Pancreas (tissue), 10 donors: Measurements from ENCODE around the gene TSPEAR. TPM values are rescaled to one million over a fixed set of nuclear protein-coding genes. Genes with fewer than 3 reads are reported as not detected.
A peak's percentile ranks its signal among the peaks of the same experiment; 100 is the strongest.
"Not testable (repeated sequence)": the region's sequence is repeated elsewhere in the genome, so short reads cannot be mapped to it uniquely, and the experiment has no call there.

Source experiments
- ATAC-seq, 4 donors: fragments of 200-7000 bp; cut with Tn5 transposase; one replicate each; pipeline versions ENCODE4 v1.8.0 to v1.9.1; 2020; ENCODE audit warnings: mild to moderate bottlenecking in 4 of 4, moderate library complexity in 4 of 4
- DNase-seq, 6 donors: peaks; one replicate each; pipeline ENCODE4 v3.0.0-alpha.2; 2020
- FAIRE-seq: peaks from 2 replicates; lab custom pipeline; 2012; peaks lifted over from hg19 to GRCh38; lab: Jason Lieb, UNC
- H3K27ac ChIP-seq, 4 donors: fragments of 200-600 bp; sonication (generic); 1 replicate in 3 of 4; 2 replicates in 1 of 4; pipeline versions ENCODE4 v1.5.0 to v1.8.0; 2020
- H3K27me3 ChIP-seq, 4 donors: fragments of 200-600 bp; one replicate each; pipeline ENCODE4 v1.8.0; 2021
- H3K36me3 ChIP-seq, 3 donors: fragments of 200-600 bp; sonication (generic) in 1 of 3; one replicate each; pipeline versions ENCODE4 v1.5.0 to v1.8.0; 2020 to 2021
- H3K4me1 ChIP-seq, 3 donors: fragments of 200-600 bp; one replicate each; pipeline ENCODE4 v1.8.0; 2021
- H3K4me3 ChIP-seq, 4 donors: fragments of 200-600 bp; sonication (generic) in 2 of 4; one replicate each; pipeline versions ENCODE4 v1.5.0 to v1.8.0; 2020 to 2021
- H3K9me3 ChIP-seq, 4 donors: fragments of 200-600 bp; one replicate each; pipeline ENCODE4 v1.8.0; 2021
- CTCF ChIP-seq, 4 donors: fragments of 200-600 bp; sonication (generic) in 3 of 4; IDR thresholded peaks; one replicate each; pipeline versions ENCODE4 v1.5.0 to v1.8.0; 2021; ENCODE audit warnings: antibody characterized with exemption in 4 of 4
- WGBS, 2 donors: extraction: QIAGEN DNeasy Blood & Tissue Kit; methylation state at CpG; one replicate each; pipeline ENCODE4 v1.1.7; 2013; 5-methylcytosine and 5-hydroxymethylcytosine counted together
- intact Hi-C, 3 donors: fragments of 100-400 bp; cut with DNase I; formaldehyde crosslinking; loops; one replicate each; pipeline versions ENCODE4 v1.11.1 to v1.14.2; 2022
- polyA plus RNA-seq, 2 donors: library from polyadenylated mRNA; stranded (reverse); fragments of 200-250 nt; gene quantifications; one replicate each; pipeline ENCODE4 v1.2.3, GENCODE V29; 2013
- total RNA-seq, 6 donors: library from RNA; stranded (reverse); fragmentation: NEBNext Ultra II Directional in 4 of 6; extraction: Animal tissue kit (Norgen Biotek cat#: 25700) in 4 of 6; gene quantifications; one replicate each; pipeline versions ENCODE4 v1.2.1 to v1.2.4, GENCODE V29; 2021 to 2023
- donor health status: healthy with polysubstance abuse.
- donor health status: DM: no; HTN: no; CAD: no; lungs with moderate emphysema.
- donor health status: DM: no; HTN: no; CAD: no.
- donor health status: control.
- donor health status: control.
- donor health status: Bipolar disorder and iron deficiency.
- donor health status: DM: yes; HTN: yes; CAD: no.
- donor health status: DM: no; HTN: no; CAD: no.
- donor health status: DM: no; HTN: no; CAD: no.
- donor health status: DM: yes; HTN: yes; CAD: no.

TSPEAR gene
- total and polyA plus RNA-seq, 8 donors: 0.05 to 1.4 (median 0.25) TPM; not detected in 1

GRCh38 chr21:44603911-44604310 lies 107.5 kb downstream of the TSPEAR start:
- no peak for TF ChIP-seq CTCF (IDR thresholded peaks at IDR 0.05)
- Histone ChIP-seq H3K9me3 (no peaks in the 10 kb centered on the region), H3K4me3 (no peak overlapping the region), H3K4me1 (no peaks in the 10 kb centered on the region), H3K27ac (no peak overlapping the region), H3K36me3 (no peaks in the 10 kb centered on the region), H3K27me3 (peaks cover 0 to 4% (median 0%) of the 10 kb centered on the region in 4 donors)
- WGBS, 2 donors: 71 to 77% methylated on average over 8 of the region's 8 CpGs
- FAIRE-seq: no peak
- intact Hi-C loops: no loop called here
- DNase-seq: no peak
- ATAC-seq: no peak

GRCh38 chr21:44603109-44603875 lies 108.1 kb downstream of the TSPEAR start:
- no peak overlapping the region for H3K4me3 ChIP-seq
- 40 to 41% methylated on average over 16 to 17 of the region's 17 CpGs for WGBS, 2 donors
- FAIRE-seq: no peak
- H3K36me3 ChIP-seq: no peaks in the 10 kb centered on the region
- DNase-seq: peak in 1 of 6 donors; percentile 26
- H3K9me3 ChIP-seq: no peaks in the 10 kb centered on the region
- ATAC-seq: no peak
- H3K27ac ChIP-seq: no peak overlapping the region
- intact Hi-C loops: no loop called here
- H3K4me1 ChIP-seq: no peaks in the 10 kb centered on the region
- peaks cover 0 to 4% (median 0%) of the 10 kb centered on the region in 4 donors for H3K27me3 ChIP-seq
- no peak for TF ChIP-seq CTCF (IDR thresholded peaks at IDR 0.05)

- no peak overlapping the region for H3K4me3 ChIP-seq
- no peaks in the 10 kb centered on the region for H3K4me1 ChIP-seq
- no peaks in the 10 kb centered on the region for H3K9me3 ChIP-seq
- no peaks in the 10 kb centered on the region for H3K36me3 ChIP-seq
- FAIRE-seq (no peak), ATAC-seq (no peak), DNase-seq (no peak)
- H3K27ac ChIP-seq: no peak overlapping the region
- 55 to 66% methylated on average over 20 of the region's 21 CpGs for WGBS, 2 donors
- intact Hi-C loops: no loop called here
- no peak for TF ChIP-seq CTCF (IDR thresholded peaks at IDR 0.05)
- peaks cover 0 to 4% (median 0%) of the 10 kb centered on the region in 4 donors for H3K27me3 ChIP-seq
Observed at GRCh38 chr21:44602463-44602850, 108.9 kb downstream of the TSPEAR start.

GRCh38 chr21:44601596-44602462 lies 109.5 kb downstream of the TSPEAR start:
- Histone ChIP-seq H3K4me1 (no peaks in the 10 kb centered on the region), H3K27me3 (peaks cover 0 to 4% (median 0%) of the 10 kb centered on the region in 4 donors), H3K9me3 (no peaks in the 10 kb centered on the region), H3K27ac (no peak overlapping the region), H3K36me3 (no peaks in the 10 kb centered on the region), H3K4me3 (no peak overlapping the region)
- ATAC-seq (no peak), DNase-seq (peak in 1 of 6 donors; percentile 45), FAIRE-seq (no peak)
- intact Hi-C loops: no loop called here
- 53 to 69% methylated on average over 23 of the region's 23 CpGs for WGBS, 2 donors
- TF ChIP-seq CTCF (IDR thresholded peaks at IDR 0.05): no peak

- FAIRE-seq, H3K27me3 ChIP-seq, H3K36me3 ChIP-seq, ATAC-seq, H3K27ac ChIP-seq, H3K4me3 ChIP-seq, H3K4me1 ChIP-seq, intact Hi-C loops, H3K9me3 ChIP-seq: not testable (repeated sequence)
- 45 to 71% methylated on average over 9 to 10 of the region's 10 CpGs for WGBS, 2 donors
- peak in 1 of 6 donors; percentile 39 for DNase-seq
Observed at GRCh38 chr21:44601091-44601490, 110.3 kb downstream of the TSPEAR start.

GRCh38 chr21:44600118-44600978 lies 111.0 kb downstream of the TSPEAR start, which contains the start of gene KRTAP10-7:
Gene KRTAP10-7 (plus strand): TSS chr21:44600597. CDS start chr21:44600622, 25 bp downstream.
- H3K27me3 ChIP-seq, H3K4me3 ChIP-seq, intact Hi-C loops, H3K27ac ChIP-seq, H3K9me3 ChIP-seq, DNase-seq, ATAC-seq, H3K36me3 ChIP-seq, FAIRE-seq, H3K4me1 ChIP-seq: not testable (repeated sequence)
- WGBS, 2 donors: 45 to 55% methylated on average over 19 to 23 of the region's 23 CpGs
